Hepatocyte (in vitro differentiated cells): ENCODE measurements around the gene IL36G. TPM values are rescaled to one million over a fixed set of nuclear protein-coding genes. Genes with fewer than 3 reads are reported as not detected.

Experiments
- DNase-seq: peaks from one replicate; pipeline ENCODE4 v3.0.0-alpha.2; 2016; ENCODE audit warnings: low spot score
- H2AFZ ChIP-seq: fragments of 200-600 bp; sonication (generic); 2 replicates; pipeline ENCODE4 v1.6.0; 2016; ENCODE audit warnings: antibody characterized with exemption, mild to moderate bottlenecking
- H3K27ac ChIP-seq: fragments of 200-600 bp; sonication (generic); 2 replicates; pipeline ENCODE4 v1.5.1; 2016; ENCODE audit warnings: mild to moderate bottlenecking
- H3K27me3 ChIP-seq: fragments of 200-600 bp; sonication (generic); 2 replicates; pipeline ENCODE4 v1.6.1; 2016
- H3K36me3 ChIP-seq: fragments of 200-600 bp; sonication (generic); replicated peaks from 2 replicates; pipeline ENCODE4 v1.5.1; 2016; ENCODE audit warnings: low read depth; ENCODE audit not compliant: insufficient read depth
- H3K4me1 ChIP-seq: fragments of 200-600 bp; sonication (generic); 2 replicates; pipeline ENCODE4 v1.5.1; 2016; ENCODE audit warnings: mild to moderate bottlenecking, moderate library complexity; ENCODE audit not compliant: insufficient read depth
- H3K4me2 ChIP-seq: fragments of 200-600 bp; sonication (generic); 2 replicates; pipeline ENCODE4 v1.6.0; 2016
- H3K4me3 ChIP-seq: fragments of 200-600 bp; sonication (generic); 2 replicates; pipeline ENCODE4 v1.5.1; 2016; ENCODE audit warnings: mild to moderate bottlenecking
- H3K79me2 ChIP-seq: fragments of 200-600 bp; sonication (generic); 2 replicates; pipeline ENCODE4 v1.6.0; 2017; ENCODE audit warnings: mild to moderate bottlenecking
- H3K9me2 ChIP-seq: fragments of 200-600 bp; sonication (generic); replicated peaks from 2 replicates; pipeline ENCODE4 v1.6.0; 2017; ENCODE audit warnings: mild to moderate bottlenecking; ENCODE audit not compliant: insufficient read depth
- H3K9me3 ChIP-seq: fragments of 200-600 bp; sonication (generic); 2 replicates; pipeline ENCODE4 v1.5.1; 2016; ENCODE audit warnings: low read depth, mild to moderate bottlenecking
- H4K20me1 ChIP-seq: fragments of 200-600 bp; sonication (generic); 2 replicates; pipeline ENCODE4 v1.6.0; 2016; ENCODE audit warnings: mild to moderate bottlenecking; ENCODE audit not compliant: insufficient read depth, poor library complexity, severe bottlenecking
- CTCF ChIP-seq: fragments of 200-600 bp; sonication (generic); IDR thresholded peaks from 2 replicates; pipeline ENCODE4 v1.5.1; 2016; ENCODE audit warnings: antibody characterized with exemption, mild to moderate bottlenecking; ENCODE audit not compliant: poor library complexity
- EZH2 ChIP-seq: fragments of 200-600 bp; sonication (generic); IDR thresholded peaks from 2 replicates; pipeline ENCODE4 v1.6.1; 2016; ENCODE audit warnings: antibody characterized with exemption, mild to moderate bottlenecking, borderline replicate concordance
- EZH2phosphoT487 ChIP-seq: fragments of 200-600 bp; sonication (generic); IDR thresholded peaks from one replicate; pipeline ENCODE4 v1.6.1; 2018; ENCODE audit warnings: antibody characterized with exemption, mild to moderate bottlenecking, low read depth, moderate library complexity; ENCODE audit not compliant: unreplicated experiment, severe bottlenecking
- WGBS: methylation state at CpG from one replicate; pipeline ENCODE4 v1.1.6; 2016; ENCODE audit warnings: low lambda C conversion rate; ENCODE audit errors: missing lambda C conversion rate; 5-methylcytosine and 5-hydroxymethylcytosine counted together
- polyA plus RNA-seq: library from polyadenylated mRNA; unstranded; fragments of >200 nt; fragmentation: Nextera tagmentation; extraction: Ambion mirVana; gene quantifications from 2 replicates; pipeline ENCODE4 v1.2.1, GENCODE V29; 2016
- total RNA-seq: library from RNA; depleted of rRNA; stranded (reverse); fragments of >200 nt; gene quantifications from 2 replicates; pipeline ENCODE4 v1.2.3, GENCODE V29; 2014

Gene IL36G
- total and polyA plus RNA-seq, 2 experiments from 2014 or later, result 0.20 to 1.0 TPM

GRCh38 chr2:113002677-113003076 lies 24.9 kb downstream of the IL36G start:
- H3K4me1 ChIP-seq, result no peaks in the 10 kb centered on the region
- no peaks in the 10 kb centered on the region for H3K9me2 ChIP-seq
- no peaks in the 10 kb centered on the region for H3K27me3 ChIP-seq
- no peak overlapping the region for H3K27ac ChIP-seq
- DNase-seq, result no peak
- no peak overlapping the region for H3K4me2 ChIP-seq
- peaks cover 9% of the 10 kb centered on the region for H3K9me3 ChIP-seq
- H3K36me3 ChIP-seq, result no peaks in the 10 kb centered on the region
- no peaks in the 10 kb centered on the region for H3K79me2 ChIP-seq
- no peak overlapping the region for H2AFZ ChIP-seq
- WGBS, result 69% methylated on average over 2 of the region's 2 CpGs
- no peaks in the 10 kb centered on the region for H4K20me1 ChIP-seq
- no peak for TF ChIP-seq CTCF
- TF ChIP-seq EZH2, result no peak
- TF ChIP-seq EZH2phosphoT487, result no peak
- no peak overlapping the region for H3K4me3 ChIP-seq

- TF ChIP-seq EZH2phosphoT487, result no peak
- no peak for TF ChIP-seq EZH2
- no peak for TF ChIP-seq CTCF
- H3K27ac ChIP-seq, result no peak within 1 kb of the TSS
- H3K4me2 ChIP-seq, result no peak within 1 kb of the TSS
- no peak within 1 kb of the TSS for H2AFZ ChIP-seq
- no peaks in the 10 kb centered on the region for H4K20me1 ChIP-seq
- H3K9me3 ChIP-seq, result peaks cover 7% of the 10 kb centered on the region
- H3K79me2 ChIP-seq, result no peaks in the 10 kb centered on the region
- H3K27me3 ChIP-seq, result no peaks in the 10 kb centered on the region
- no peaks in the 10 kb centered on the region for H3K4me1 ChIP-seq
- no peak for DNase-seq
- H3K36me3 ChIP-seq, result no peaks in the 10 kb centered on the region
- H3K4me3 ChIP-seq, result no peak within 1 kb of the TSS
- 91% methylated on average over 3 of the region's 3 CpGs for WGBS
- no peaks in the 10 kb centered on the region for H3K9me2 ChIP-seq
Measured at GRCh38 chr2:113005030-113005509, 27.3 kb downstream of the IL36G start, which contains the start of gene IL36A. Gene IL36A, plus strand, starts transcription at chr2:113005459. Its CDS starts 413 bp downstream, at chr2:113005872.

GRCh38 chr2:113007250-113007649 lies 29.4 kb downstream of the IL36G start:
- DNase-seq, result no peak
- no peaks in the 10 kb centered on the region for H4K20me1 ChIP-seq
- no peak overlapping the region for H2AFZ ChIP-seq
- no peaks in the 10 kb centered on the region for H3K36me3 ChIP-seq
- TF ChIP-seq EZH2 (no peak), EZH2phosphoT487 (no peak), CTCF (no peak)
- H3K4me1 ChIP-seq, result no peaks in the 10 kb centered on the region
- H3K4me2 ChIP-seq, result no peak overlapping the region
- peaks cover 5% of the 10 kb centered on the region for H3K27me3 ChIP-seq
- H3K79me2 ChIP-seq, result no peaks in the 10 kb centered on the region
- 93% methylated on average over 1 of the region's 1 CpG for WGBS
- H3K9me3 ChIP-seq, result no peaks in the 10 kb centered on the region
- no peaks in the 10 kb centered on the region for H3K9me2 ChIP-seq
- H3K4me3 ChIP-seq, result no peak overlapping the region
- H3K27ac ChIP-seq, result no peak overlapping the region

GRCh38 chr2:113009622-113010021 lies 31.8 kb downstream of the IL36G start:
- TF ChIP-seq EZH2phosphoT487, result no peak
- no peak for TF ChIP-seq CTCF
- no peak for TF ChIP-seq EZH2
- H3K4me2 ChIP-seq, result no peak overlapping the region
- H3K9me3 ChIP-seq, result no peaks in the 10 kb centered on the region
- H3K4me3 ChIP-seq, result no peak overlapping the region
- WGBS, result 68% methylated on average over 1 of the region's 1 CpG
- no peaks in the 10 kb centered on the region for H3K79me2 ChIP-seq
- H3K9me2 ChIP-seq, result no peaks in the 10 kb centered on the region
- no peak overlapping the region for H2AFZ ChIP-seq
- DNase-seq, result no peak
- peaks cover 5% of the 10 kb centered on the region for H3K27me3 ChIP-seq
- no peaks in the 10 kb centered on the region for H4K20me1 ChIP-seq
- H3K27ac ChIP-seq, result no peak overlapping the region
- H3K4me1 ChIP-seq, result no peaks in the 10 kb centered on the region
- H3K36me3 ChIP-seq, result no peaks in the 10 kb centered on the region
